GM12864 (cell line): Measurements from ENCODE around the gene ZNF74.
"Not testable (repeated sequence)": the region's sequence is repeated elsewhere in the genome, so short reads cannot be mapped to it uniquely, and the experiment has no call there.

ENCODE experiments used
- DNase-seq: peaks from one replicate; pipeline ENCODE4 v3.0.0-alpha.2; 2011; ENCODE audit warnings: low read depth
- H3K4me3 ChIP-seq: 2 replicates; pipeline ENCODE4 v1.5.1; 2011; ENCODE audit warnings: mild to moderate bottlenecking, low read depth, low read length, control low read depth
- TF ChIP-seq, protein P1 (sequence below): IDR thresholded peaks from 2 replicates; pipeline ENCODE4 v1.5.1; 2011; ENCODE audit warnings: low read depth, mild to moderate bottlenecking, moderate library complexity, low read length, control low read depth, inconsistent platforms; ENCODE audit errors: missing control alignments

Gene ZNF74

DNA sequence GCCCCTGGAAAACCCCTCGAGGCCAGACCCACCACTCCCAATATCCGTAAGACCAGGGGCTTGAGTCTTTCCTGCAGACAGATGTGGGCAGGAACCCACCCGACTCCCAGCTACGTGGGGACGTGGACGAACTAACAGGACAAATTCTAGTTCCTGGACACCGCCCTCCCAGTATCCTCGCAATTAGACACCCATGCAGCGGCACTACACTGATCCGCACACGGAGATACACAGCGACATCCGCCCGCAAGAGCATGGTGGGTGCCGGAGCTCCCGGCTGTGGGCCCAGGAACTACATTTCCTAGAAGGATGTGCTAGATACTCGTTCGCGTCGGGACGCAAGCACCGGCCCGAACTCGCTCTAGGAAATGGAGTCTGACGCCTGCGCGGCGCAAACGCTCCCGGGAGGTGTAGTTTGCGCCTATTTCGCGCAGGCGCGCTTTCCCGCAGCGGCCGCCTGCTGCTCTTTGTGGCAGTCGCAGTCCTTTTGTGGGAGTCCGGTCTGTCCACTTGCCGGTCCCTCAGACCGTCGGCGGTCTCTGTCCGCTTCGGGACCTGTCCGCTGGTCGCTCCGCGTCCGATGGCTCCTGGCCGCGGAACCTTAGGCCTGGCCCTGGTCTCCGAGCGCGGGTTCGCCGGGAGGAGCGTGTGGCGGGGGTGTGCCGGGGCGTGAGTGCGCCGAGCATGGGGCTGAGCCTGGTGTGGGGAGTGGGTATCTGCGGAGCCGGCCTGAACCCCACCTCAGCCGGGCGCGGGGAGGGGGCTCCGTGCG lies at the start of gene ZNF74:
Gene ZNF74, plus strand, starts transcription at position 447 of the 772 bp plus-strand sequence. CDS start 478 bp downstream, outside the sequence.
- DNase-seq, result peak; percentile 75
- H3K4me3 ChIP-seq, result peak within 1 kb of the TSS; percentile 90
- TF ChIP-seq, protein P1, sequence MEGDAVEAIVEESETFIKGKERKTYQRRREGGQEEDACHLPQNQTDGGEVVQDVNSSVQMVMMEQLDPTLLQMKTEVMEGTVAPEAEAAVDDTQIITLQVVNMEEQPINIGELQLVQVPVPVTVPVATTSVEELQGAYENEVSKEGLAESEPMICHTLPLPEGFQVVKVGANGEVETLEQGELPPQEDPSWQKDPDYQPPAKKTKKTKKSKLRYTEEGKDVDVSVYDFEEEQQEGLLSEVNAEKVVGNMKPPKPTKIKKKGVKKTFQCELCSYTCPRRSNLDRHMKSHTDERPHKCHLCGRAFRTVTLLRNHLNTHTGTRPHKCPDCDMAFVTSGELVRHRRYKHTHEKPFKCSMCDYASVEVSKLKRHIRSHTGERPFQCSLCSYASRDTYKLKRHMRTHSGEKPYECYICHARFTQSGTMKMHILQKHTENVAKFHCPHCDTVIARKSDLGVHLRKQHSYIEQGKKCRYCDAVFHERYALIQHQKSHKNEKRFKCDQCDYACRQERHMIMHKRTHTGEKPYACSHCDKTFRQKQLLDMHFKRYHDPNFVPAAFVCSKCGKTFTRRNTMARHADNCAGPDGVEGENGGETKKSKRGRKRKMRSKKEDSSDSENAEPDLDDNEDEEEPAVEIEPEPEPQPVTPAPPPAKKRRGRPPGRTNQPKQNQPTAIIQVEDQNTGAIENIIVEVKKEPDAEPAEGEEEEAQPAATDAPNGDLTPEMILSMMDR, result no peak

DNA sequence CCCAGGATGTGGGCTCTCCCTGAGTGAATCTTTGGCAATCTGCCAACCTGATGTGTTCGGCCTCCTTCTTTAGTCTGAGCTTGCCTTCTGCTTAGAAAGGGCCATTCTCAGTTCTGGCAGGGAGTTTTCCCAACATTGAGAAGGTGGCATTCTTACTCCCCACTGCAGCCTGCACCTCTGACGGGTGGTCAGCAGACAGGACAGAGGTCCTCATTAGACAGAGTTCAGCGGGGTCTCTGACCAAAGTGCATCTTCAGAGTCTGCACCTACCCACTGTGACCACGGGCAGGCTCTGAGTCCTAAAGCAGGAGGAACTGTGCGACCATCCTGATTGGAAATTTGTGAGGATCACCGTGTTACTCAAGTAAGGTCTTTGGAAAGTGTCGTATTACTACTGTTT lies 47.4 kb upstream of the ZNF74 start:
- not testable (repeated sequence) for H3K4me3 ChIP-seq, DNase-seq

DNA sequence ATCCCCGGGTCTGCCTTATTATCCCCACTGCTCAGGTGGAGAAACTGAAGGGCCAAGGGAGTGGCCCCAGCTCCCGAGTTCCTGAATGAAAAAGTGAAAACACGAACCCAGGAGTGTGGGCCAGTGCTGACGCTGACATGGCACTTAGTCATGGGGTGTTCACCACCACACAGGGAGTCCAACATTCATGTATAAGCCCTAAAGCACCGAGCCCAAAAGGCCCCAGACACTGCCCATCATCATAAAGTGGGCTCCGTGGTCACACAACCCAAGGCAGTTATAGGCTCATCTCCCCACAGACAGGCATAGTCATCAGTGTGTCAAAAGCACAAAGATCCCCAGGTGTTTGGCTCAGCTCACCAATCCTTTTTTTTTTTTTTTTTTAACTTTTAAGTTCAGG lies 41.4 kb upstream of the ZNF74 start:
- H3K4me3 ChIP-seq, DNase-seq: not testable (repeated sequence)

DNA sequence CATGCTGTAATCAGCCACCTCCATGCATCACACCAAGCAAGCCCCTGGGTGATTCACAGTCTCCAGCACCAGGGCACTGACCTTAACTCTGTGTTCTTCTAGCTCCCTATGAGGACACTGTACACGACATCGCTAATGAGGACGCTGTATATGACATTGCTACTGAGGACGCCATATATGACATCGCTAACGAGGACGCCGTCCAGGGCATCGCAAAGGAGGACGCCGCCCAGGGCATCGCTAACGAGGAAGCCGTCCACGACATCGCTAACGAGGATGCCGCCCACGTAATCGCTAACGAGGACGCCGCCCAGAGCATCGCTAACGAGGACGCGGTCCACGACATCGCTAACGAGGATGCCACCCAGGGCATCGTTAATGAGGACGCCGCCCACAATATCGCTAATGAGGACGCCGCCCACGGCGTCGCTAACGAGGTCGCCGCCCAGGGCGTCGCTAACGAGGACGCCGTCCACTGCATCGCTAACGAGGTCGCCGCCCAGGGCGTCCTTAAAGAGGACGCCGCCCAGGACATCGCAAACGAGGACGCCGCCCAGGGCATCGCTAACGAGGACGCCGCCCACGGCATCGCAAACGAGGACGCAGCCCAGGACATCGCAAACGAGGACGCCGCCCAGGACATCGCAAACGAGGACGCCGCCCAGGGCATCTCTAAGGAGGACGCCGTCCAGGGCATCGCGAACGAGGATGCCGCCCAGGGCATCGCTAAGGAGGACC lies 39.5 kb upstream of the ZNF74 start:
- TF ChIP-seq, protein P1, result no peak
- no peak for DNase-seq
- no peak overlapping the region for H3K4me3 ChIP-seq

DNA sequence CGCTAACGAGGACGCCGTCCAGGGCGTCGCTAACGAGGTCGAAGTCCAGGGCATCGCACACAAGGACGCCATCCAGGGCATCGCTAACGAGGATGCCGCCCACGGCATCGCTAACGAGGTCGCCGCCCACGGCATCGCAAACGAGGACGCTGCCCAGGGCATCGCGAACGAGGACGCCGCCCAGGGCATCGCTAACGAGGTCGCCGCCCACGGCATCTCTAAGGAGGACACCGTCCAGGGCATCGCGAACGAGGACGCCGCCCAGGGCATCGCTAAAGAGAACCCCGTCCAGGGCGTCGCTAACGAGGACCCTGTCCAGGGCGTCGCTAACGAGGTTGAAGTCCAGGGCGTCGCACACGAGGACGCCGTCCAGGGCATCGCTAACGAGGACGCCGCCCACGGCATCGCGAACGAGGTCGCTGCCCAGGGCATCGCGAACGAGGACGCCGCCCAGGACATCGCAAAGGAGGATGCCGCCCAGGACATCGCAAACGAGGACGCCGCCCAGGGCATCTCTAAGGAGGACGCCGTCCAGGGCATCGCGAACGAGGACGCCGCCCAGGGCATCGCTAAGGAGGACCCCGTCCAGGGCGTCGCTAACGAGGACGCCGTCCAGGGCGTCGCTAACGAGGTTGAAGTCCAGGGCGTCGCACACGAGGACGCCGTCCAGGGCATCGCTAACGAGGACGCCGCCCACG lies 37.9 kb upstream of the ZNF74 start:
- not testable (repeated sequence) for H3K4me3 ChIP-seq, DNase-seq

DNA sequence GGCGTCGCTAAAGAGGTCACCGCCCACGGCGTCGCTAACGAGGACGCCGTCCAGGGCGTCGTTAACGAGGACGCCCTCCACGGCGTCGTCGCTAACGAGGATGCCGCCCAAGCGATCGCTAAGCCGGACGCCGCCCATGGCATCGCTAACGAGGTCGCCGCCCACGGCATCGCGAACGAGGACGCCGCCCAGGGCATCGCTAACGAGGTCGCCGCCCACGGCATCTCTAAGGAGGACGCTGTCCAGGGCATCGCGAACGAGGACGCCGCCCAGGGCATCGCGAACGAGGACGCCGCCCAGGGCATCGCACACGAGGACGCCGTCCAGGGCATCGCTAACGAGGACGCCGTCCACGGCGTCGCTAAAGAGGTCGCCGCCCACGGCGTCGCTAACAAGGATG lies 37.0 kb upstream of the ZNF74 start:
- not testable (repeated sequence) for DNase-seq, H3K4me3 ChIP-seq

DNA sequence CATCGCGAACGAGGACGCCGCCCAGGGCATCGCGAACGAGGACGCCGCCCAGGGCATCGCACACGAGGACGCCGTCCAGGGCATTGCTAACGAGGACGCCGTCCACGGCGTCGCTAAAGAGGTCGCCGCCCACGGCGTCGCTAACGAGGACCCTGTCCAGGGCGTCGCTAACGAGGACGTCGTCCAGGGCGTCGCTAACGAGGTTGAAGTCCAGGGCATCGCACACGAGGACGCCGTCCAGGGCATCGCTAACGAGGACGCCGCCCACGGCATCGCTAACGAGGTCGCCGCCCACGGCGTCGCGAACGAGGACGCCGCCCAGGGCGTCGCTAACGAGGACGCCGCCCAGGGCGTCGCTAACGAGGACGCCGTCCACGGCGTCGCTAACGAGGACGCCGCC lies 36.0 kb upstream of the ZNF74 start:
- not testable (repeated sequence) for DNase-seq, H3K4me3 ChIP-seq

DNA sequence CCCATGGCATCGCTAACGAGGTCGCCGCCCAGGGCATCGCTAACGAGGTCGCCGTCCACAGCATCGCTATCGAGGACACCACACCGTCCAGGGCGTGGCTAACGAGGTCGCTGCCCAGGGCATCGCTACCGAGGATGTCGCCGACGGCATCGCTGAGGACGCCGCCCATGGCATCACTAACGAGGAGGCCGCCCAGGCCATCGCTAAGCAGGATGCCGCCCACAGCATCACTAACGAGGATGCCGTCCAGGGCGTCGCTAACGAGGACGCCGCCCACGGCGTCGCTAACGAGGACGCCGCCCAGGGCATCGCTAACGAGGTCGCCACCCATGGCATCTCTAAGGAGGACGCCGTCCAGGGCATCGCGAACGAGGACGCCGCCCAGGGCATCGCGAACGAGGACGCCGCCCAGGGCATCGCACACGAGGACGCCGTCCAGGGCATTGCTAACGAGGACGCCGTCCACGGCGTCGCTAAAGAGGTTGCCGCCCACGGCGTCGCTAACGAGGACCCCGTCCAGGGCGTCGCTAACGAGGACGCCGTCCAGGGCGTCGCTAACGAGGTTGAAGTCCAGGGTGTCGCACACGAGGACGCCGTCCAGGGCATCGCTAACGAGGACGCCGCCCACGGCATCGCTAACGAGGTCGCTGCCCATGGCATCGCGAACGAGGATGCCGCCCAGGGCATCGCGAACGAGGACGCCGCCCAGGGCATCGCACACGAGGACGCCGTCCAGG lies 35.3 kb upstream of the ZNF74 start:
- not testable (repeated sequence) for DNase-seq, H3K4me3 ChIP-seq

DNA sequence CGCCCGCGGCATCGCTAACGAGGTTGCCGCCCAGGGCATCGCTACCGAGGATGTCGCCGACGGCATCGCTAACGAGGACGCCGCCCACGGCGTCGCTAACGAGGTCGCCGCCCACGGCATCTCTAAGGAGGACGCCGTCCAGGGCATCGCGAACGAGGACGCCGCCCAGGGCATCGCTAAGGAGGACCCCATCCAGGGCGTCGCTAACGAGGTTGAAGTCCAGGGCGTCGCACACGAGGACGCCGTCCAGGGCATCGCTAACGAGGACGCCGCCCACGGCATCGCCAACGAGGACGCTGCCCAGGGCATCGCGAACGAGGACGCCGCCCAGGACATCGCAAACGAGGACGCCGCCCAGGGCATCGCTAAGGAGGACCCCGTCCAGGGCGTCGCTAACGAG lies 33.7 kb upstream of the ZNF74 start:
- H3K4me3 ChIP-seq, DNase-seq: not testable (repeated sequence)

DNA sequence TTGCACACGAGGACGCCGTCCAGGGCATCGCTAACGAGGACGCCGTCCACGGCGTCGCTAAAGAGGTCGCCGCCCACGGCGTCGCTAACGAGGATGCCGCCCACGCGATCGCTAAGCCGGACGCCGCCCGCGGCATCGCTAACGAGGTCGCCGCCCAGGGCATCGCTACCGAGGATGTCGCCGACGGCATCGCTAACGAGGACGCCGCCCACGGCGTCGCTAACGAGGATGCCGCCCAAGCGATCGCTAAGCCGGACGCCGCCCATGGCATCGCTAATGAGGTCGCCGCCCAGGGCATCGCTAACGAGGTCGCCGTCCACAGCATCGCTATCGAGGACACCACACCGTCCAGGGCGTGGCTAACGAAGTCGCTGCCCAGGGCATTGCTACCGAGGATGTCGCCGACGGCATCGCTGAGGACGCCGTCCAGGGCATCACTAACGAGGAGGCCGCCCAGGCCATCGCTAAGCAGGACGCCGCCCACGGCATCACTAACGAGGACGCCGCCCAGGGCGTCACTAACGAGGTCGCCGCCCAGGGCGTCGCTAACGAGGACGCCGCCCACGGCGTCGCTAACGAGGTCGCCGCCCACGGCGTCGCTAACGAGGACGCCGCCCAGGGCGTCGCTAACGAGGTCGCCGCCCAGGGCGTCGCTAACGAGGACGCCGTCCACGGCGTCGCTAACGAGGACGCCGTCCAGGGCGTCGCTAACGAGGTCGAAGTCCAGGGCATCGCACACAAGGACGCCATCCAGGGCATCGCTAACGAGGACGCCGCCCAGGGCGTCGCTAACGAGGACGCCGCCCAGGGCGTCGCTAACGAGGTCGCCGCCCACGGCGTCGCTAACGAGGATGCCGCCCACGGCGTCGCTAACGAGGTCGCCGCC lies 32.8 kb upstream of the ZNF74 start:
- not testable (repeated sequence) for H3K4me3 ChIP-seq, DNase-seq

DNA sequence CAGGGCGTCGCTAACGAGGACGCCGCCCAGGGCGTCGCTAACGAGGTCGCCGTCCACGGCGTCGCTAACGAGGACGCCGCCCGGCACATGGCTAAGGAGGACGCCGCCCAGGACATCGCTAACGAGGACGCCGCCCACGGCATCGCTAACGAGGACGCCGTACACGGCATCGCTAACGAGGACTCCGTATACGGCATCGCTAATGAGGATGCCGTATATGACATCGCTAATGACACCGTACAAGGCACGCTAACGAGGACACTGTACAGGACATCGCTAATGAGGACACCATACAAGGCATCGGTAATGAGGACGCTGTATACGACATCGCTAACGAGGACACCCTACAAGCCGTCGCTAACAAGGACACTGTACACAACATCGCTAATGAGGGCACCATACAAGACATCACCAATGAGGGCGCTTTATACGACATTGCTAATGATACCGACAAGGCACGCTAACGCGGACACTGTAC lies 32.2 kb upstream of the ZNF74 start:
- DNase-seq, result not testable (repeated sequence)

DNA sequence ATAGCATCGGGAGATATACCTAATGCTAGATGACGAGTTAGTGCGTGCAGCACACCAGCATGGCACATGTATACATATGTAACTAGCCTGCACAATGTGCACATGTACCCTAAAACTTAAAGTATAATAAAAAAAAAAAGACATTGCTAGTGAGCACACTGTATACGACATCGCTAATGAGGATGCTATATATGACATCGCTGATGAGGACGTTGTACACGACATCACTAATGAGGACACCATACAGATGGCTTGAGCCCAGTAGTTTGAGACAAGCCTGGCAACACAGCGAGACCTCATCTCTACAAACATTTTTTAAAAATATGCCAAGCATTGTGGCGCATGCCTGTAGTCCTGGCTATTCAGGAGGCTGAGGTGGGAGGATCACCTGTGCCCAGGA lies 31.5 kb upstream of the ZNF74 start:
- H3K4me3 ChIP-seq, DNase-seq: not testable (repeated sequence)

More for the DNA sequence above, 32.2 kb upstream of the ZNF74 start:
- not testable (repeated sequence) for H3K4me3 ChIP-seq

DNA sequence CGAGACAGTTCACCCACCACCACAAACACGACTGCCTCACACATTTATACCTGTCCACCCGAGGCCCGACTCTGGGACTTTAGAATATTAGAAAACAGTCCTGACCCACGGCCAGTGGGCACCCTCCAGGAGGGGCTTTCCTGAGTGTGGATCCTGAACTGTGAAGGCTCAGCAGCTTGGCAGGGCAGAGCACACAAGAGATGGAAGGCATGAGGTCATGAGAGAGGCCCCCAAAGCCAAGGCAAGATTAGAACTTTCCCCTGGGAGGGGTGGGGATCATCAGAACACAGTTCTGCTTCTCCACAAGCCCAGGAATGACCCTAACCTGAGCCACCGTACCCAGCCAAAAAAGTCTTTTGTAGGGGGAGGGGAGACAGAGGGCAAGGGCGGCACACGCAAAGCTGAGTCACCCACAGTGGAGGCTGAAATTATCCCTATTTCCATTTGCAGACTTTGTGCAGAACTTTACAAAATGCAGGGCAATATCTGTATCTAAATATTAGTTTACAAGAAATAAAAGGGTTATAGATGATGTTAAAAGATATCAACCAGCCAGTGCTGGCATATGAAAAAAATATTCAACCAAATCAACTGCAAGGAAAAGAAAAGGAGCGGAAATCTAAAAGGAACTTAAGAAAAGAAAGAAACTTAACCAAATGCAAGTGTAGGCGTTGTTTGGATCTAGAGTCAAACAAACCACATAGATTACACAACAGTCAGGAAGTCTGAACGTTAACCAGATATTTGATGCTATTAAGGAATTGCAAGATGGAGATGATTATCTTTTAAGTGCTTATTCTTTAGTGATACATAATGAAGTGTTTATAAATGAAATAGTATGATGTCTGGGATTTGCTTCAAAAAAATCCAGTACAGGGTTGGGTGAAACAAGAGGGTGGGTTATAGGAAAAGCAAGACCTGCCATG lies 29.4 kb upstream of the ZNF74 start:
- not testable (repeated sequence) for DNase-seq, H3K4me3 ChIP-seq

DNA sequence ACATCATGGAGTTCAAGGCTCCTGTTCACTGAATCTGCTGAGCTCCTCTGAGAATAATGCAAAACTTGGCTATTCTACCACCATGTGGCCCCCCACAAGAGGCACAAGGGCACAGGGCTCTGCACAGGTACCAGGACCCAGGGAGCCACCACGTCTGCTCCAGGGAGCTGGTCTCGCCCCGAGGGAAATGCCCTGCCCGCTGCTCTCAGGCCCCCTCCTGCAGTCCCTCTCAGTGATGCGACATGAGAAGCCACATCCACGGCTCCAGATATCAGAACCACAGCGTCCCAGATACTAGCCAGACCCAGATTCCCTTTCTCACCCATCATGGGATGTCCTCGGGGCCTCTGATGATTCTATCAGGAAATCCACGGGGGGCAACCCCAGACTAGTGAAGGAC lies 27.1 kb upstream of the ZNF74 start:
- not testable (repeated sequence) for H3K4me3 ChIP-seq, DNase-seq
